ENCODE results near the gene ANKRD53.

The ANKRD53 gene

DNA sequence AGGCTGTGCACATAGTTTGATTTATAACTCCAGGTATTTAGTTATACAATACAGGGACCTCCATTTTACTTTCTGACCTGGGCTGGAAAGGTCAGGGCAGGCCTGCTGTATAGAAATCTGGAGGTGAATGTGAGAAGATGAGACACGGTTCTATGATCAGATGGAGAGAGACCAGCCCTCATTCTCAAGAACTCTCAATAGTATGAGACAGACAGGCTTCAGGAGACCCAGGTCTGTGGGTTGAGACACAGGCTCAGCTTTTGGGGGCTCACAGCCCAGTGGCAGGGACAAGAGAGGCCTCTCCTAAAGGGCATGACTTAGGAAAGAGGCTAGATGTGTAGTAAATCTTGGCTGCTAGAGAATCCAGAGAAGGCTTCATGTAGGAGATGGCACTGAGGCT is 43.4 kb upstream of the ANKRD53 start:
- TF ChIP-seq SIN3A (IDR thresholded peaks at IDR 0.05; ENCODE audit: borderline replicate concordance, insufficient read depth, low read length) (no peak), FOXP2 (optimal IDR thresholded peaks at IDR 0.05; ENCODE audit: borderline replicate concordance, extremely low read depth, extremely low read length, insufficient read depth) (no peak)

DNA sequence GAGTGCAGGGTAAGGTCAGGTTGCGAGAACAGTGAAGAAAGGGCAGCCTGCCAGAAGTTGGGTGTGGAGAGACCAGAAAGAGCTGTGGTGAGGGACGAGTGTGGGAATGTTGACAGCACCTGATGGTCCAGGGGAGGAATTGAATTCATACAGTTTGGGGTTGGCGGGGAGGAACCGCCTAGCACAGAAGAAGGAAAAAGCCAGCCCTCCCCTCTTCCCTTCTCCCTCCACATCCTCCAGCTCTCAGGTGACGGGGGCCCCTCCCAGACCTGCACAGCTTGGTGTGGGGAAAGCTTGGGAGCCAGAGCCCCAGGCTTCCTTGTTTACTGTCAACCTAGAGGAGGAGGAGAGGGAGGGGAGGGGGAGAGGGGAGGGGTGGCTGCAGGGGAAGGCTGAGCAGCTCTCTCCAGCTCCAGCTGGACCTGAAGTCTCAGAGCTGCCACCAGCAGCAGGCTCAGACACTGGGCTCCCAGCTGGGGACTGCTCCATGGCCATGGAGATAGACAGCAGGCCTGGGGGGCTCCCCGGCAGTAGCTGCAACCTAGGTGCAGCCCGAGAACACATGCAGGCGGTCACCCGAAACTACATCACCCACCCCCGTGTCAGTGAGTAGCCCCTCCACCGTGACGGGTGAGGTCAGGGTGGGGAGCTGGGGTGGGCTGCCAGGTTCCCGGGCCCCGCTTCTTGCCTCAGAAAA is 42.8 kb upstream of the ANKRD53 start, which contains the start of gene ATP6V1B1:
Gene ATP6V1B1 (plus strand): TSS at position 433 of the 697 bp plus-strand sequence. CDS start 55 bp downstream, at position 488.
- TF ChIP-seq SIN3A (IDR thresholded peaks at IDR 0.05; ENCODE audit: borderline replicate concordance, insufficient read depth, low read length), result no peak
- TF ChIP-seq FOXP2 (optimal IDR thresholded peaks at IDR 0.05; ENCODE audit: borderline replicate concordance, extremely low read depth, extremely low read length, insufficient read depth), result no peak

DNA sequence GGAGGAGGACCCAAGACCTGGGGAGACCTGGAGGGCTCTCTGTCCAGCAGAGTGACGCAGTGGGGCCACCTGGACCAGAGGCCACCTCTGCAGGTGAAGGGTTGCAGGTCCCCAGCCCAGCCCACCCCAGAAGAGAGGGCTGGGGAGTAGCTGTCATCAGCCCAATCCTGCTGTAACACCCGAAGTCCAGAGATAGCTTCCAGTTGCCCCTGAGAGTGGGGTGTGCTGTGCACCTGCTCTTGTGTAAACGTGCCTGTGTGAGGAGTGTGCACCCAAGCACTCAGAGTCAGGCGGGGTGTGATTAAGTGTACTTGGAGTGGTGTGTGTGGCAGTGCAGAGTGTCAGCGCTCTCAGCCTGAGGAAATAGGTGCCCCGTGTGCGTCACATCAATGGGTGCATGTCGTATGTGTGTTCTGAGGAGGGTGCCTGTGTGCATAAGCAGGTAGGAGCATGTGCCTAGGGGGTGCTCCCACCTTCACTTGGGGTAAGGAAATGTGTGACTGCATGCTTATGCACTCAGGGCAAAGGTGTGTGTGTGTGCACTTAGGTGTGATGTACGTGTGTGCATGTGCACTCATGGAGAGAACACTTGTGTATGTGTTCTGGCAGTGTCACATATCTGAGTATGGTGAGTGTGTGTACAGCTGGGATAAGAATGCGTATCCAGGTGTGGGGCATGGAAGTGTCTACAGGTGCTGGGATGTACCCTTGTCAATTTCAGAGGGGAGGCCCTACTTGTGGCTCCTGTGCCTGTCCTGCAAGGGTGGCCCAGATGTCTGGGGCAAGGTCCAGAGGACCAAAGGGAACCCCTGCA is 42.1 kb upstream of the ANKRD53 start:
- TF ChIP-seq POLR2AphosphoS5 (IDR thresholded peaks at IDR 0.05; ENCODE audit: low read depth, low read length), result no peak
- TF ChIP-seq SIN3A (IDR thresholded peaks at IDR 0.05; ENCODE audit: borderline replicate concordance, insufficient read depth, low read length), result no peak
- TF ChIP-seq FOXP2 (optimal IDR thresholded peaks at IDR 0.05; ENCODE audit: borderline replicate concordance, extremely low read depth, extremely low read length, insufficient read depth), result no peak
- TF ChIP-seq, protein P1, sequence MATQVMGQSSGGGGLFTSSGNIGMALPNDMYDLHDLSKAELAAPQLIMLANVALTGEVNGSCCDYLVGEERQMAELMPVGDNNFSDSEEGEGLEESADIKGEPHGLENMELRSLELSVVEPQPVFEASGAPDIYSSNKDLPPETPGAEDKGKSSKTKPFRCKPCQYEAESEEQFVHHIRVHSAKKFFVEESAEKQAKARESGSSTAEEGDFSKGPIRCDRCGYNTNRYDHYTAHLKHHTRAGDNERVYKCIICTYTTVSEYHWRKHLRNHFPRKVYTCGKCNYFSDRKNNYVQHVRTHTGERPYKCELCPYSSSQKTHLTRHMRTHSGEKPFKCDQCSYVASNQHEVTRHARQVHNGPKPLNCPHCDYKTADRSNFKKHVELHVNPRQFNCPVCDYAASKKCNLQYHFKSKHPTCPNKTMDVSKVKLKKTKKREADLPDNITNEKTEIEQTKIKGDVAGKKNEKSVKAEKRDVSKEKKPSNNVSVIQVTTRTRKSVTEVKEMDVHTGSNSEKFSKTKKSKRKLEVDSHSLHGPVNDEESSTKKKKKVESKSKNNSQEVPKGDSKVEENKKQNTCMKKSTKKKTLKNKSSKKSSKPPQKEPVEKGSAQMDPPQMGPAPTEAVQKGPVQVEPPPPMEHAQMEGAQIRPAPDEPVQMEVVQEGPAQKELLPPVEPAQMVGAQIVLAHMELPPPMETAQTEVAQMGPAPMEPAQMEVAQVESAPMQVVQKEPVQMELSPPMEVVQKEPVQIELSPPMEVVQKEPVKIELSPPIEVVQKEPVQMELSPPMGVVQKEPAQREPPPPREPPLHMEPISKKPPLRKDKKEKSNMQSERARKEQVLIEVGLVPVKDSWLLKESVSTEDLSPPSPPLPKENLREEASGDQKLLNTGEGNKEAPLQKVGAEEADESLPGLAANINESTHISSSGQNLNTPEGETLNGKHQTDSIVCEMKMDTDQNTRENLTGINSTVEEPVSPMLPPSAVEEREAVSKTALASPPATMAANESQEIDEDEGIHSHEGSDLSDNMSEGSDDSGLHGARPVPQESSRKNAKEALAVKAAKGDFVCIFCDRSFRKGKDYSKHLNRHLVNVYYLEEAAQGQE (IDR thresholded peaks at IDR 0.05; ENCODE audit: insufficient read depth in 1 of 2, low read depth in 2 of 2, low read length in 2 of 2), result no peak
- no peak for TF ChIP-seq TAF1 (IDR thresholded peaks at IDR 0.05; ENCODE audit: borderline replicate concordance, insufficient read depth, low read length)

DNA sequence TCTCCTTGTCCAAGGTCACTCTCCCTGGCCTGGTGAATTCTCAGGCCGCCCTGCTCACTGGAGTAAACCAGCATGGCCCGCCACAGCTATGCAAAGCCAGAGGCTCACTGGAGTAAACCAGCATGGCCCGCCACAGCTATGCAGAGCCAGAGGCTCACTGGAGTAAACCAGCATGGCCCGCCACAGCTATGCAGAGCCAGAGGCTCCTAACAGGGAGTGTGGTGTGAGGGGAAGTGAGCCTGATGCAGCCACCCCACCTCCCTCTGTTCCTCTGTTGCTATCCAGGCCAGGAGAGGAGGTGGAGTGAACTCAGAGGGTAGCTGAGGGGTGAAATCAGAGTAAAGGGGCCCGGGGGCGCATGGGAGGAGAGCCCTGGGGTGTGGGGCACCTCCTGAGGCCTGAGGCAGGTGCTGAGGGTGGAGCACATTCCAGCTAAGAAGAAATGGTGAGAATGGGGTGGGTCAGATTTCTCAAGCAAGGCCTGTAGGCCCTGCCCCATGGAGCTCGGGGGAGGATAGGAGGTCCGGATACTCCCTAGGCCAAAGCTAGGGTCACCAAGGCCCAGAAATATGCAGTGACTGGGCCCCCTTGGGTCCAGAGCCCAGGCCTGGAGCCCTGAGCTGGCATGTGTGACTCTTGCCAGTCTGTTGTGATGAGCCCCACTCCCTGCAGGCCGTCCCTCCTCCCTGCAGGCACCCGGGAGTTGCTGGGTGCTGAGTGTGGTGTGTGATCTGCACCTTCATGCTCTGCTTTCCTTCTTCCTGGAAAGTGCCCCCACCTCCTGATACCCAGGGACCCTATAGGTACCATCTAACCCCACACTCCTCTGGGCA is 41.2 kb upstream of the ANKRD53 start:
- no peak for TF ChIP-seq POLR2AphosphoS5 (IDR thresholded peaks at IDR 0.05; ENCODE audit: low read depth, low read length)
- no peak for TF ChIP-seq TAF1 (IDR thresholded peaks at IDR 0.05; ENCODE audit: borderline replicate concordance, insufficient read depth, low read length)
- TF ChIP-seq, protein P1 (IDR thresholded peaks at IDR 0.05; ENCODE audit: insufficient read depth in 1 of 2, low read depth in 2 of 2, low read length in 2 of 2), result no peak
- TF ChIP-seq SIN3A (IDR thresholded peaks at IDR 0.05; ENCODE audit: borderline replicate concordance, insufficient read depth, low read length), result no peak
- TF ChIP-seq FOXP2 (optimal IDR thresholded peaks at IDR 0.05; ENCODE audit: borderline replicate concordance, extremely low read depth, extremely low read length, insufficient read depth), result no peak

DNA sequence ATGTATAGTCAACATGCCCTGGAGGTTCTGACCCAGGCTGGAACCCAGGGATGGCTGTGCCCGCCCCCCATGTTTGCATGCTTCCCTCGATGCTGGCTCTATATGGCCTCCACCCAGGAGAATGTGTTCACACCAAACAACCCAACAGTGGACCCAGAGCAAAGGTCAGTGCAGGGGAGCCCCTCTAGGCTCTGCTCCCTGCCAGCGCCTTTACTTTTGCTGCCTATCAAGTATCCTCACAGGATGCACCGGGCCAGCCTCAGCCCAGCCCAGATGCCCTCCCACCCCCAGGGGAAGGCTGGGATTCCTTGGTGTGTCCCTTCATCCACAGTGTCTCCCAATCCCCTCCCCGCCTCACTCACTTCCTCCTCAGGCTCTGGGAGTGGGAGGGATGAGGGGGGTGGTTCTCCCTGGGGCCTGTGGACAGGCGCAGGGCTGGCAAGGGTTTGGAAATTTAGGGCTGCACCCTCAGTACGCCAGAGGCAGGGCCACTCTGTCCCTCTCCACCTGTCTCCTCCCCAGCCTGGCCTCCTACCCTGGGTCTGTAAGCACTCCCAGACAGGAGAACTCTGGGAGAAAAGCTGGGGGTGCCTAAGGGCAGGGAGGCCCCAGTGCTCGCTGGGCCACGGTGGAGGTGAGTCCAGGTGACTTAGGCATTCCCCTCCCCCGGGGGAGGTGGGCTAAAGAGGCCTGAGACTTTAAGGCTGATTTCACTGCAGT is 40.4 kb upstream of the ANKRD53 start:
- TF ChIP-seq, protein P1 (IDR thresholded peaks at IDR 0.05; ENCODE audit: insufficient read depth in 1 of 2, low read depth in 2 of 2, low read length in 2 of 2), result no peak
- TF ChIP-seq SIN3A (IDR thresholded peaks at IDR 0.05; ENCODE audit: borderline replicate concordance, insufficient read depth, low read length), result no peak
- TF ChIP-seq POLR2AphosphoS5 (IDR thresholded peaks at IDR 0.05; ENCODE audit: low read depth, low read length), result no peak
- TF ChIP-seq FOXP2 (optimal IDR thresholded peaks at IDR 0.05; ENCODE audit: borderline replicate concordance, extremely low read depth, extremely low read length, insufficient read depth), result no peak
- TF ChIP-seq TAF1 (IDR thresholded peaks at IDR 0.05; ENCODE audit: borderline replicate concordance, insufficient read depth, low read length), result no peak

Data from PFSK-1 (cell line).